Hepatic stellate cell (primary cell): ENCODE data around the gene SPDYE2.
"Not testable (repeated sequence)": the region's sequence is repeated elsewhere in the genome, so short reads cannot be mapped to it uniquely, and the experiment has no call there.

Experiments
- DNase-seq: peaks from one replicate; pipeline ENCODE4 v3.0.0; 2011; ENCODE audit warnings: low spot score

The SPDYE2 gene

GRCh38 chr7:102540604-102541003 lies 10.4 kb upstream of the SPDYE2 start:
- not testable (repeated sequence) for DNase-seq

GRCh38 chr7:102542083-102542482 lies 8.9 kb upstream of the SPDYE2 start:
- DNase-seq = not testable (repeated sequence)

- DNase-seq = not testable (repeated sequence)
Measured at GRCh38 chr7:102542771-102543170, 8.3 kb upstream of the SPDYE2 start.

DNA sequence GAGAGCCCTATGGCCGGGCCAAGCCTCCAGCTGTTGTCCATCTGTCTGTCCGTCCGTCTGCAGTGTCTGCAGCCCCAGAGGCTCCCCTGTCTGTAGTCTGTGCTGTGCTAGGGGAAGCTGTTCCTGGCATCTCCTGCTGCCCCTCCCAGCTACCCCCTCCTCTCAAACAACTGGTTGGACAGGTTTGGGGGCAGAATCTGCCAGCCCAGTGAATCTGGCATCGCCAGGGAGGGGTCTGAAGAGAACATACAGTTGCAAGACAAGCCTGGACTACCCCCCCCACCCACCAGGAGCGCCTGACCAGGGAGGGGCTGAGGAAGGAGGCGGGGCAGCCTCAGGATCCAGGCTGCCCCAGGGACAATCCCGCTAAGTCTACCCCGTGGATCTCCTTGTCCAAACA lies 7.4 kb upstream of the SPDYE2 start, which contains the start of gene UPK3BL2:
TSS of gene UPK3BL2 (minus strand) at position 101 of the 400 bp plus-strand sequence. CDS start at position 41, 60 bp downstream.
- not testable (repeated sequence) for DNase-seq

GRCh38 chr7:102544372-102544771 lies 6.7 kb upstream of the SPDYE2 start:
- DNase-seq = not testable (repeated sequence)

- not testable (repeated sequence) for DNase-seq
Measured at GRCh38 chr7:102545288-102545687, 5.7 kb upstream of the SPDYE2 start.

DNA sequence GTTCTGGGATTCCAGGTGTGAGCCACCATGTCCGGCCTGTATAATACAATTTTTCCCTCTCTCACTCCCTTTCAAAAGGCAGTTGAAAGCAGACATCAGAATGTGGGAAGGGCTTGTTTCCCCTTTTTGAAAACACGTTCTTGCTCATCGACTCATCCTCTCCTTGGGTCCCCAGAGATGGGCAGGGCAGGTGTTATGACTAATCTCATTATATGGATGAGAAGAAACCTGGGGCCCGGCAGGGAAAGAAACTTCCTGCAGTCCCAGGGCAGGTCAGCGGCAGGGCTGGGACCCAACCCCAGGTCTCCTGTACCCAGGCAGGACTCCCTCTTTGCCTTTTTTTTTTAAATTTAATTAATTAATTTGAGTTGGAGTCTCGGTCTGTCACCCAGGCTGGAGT lies 4.7 kb upstream of the SPDYE2 start:
- not testable (repeated sequence) for DNase-seq

- DNase-seq = not testable (repeated sequence)
Measured at GRCh38 chr7:102568620-102569019, 17.6 kb downstream of the SPDYE2 start.

DNA sequence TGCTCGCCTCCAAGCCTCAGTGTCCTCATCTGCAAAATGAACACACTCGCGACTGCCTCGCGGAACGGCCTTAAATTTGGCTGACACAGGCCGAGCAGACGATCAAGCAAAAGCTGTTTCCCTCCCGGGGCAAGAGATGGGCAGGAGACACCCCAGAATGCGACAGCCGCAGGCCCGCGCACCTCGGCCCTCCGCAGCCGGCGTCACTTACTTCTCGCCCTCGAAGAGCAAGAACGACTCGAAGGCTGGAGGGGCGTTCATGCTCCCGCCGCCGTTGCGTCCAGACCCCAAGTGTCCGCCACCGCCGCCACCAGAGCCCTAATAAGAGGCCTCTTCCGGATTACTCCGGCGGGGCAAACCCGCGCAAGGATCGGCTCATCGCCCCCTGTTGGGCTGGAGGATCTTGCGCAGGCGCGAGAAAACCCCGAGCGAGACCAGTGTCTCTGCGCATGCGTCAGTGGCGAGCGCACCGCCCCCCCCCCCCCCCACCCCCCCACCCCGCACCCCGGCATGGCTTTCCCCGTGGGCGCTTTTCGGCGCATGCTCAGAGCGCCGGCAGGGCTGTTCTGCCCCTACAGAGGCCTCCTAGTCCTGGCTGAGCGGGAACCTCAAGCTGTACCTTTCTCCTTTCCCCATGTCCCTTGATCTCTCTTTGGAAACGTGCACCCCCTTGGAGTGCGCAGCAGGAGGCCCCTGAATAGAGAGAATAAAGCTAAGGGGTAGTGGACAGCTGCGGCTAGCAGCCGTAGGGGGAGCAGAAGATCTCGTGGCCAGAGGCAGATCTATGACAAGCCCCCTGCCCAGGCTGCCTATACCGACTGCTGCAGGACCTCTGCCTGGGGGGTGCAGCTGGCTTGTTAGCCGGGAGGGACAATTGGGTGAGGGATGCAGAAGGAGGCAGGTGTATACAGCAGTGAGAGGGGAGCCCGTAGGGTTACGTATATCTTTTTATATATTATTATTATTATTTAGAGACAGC lies 21.5 kb downstream of the SPDYE2 start, which contains the start of gene POLR2J3:
TSS of gene POLR2J3 (minus strand) at position 323 of the 979 bp plus-strand sequence. CDS start at position 261, 62 bp downstream.
- DNase-seq = not testable (repeated sequence)

DNA sequence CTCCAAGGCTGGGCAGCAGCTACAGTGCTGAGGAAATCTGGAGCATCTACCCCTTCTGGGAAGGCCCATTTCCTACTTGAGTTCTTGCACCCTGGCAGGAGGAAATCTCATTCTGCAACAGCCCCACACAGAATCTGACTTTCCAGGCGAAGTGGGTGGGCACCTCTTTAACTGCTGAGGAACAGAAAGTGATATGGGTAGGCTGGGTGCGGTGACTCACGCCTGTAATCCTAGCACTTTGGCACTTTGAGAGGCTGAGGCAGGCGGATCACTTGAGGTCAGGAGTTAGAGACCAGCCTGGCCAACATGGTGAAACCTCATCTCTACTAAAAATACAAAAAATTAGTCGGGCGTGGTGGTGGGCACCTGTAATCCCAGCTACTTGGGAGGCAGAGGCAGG lies 23.6 kb downstream of the SPDYE2 start:
- DNase-seq = not testable (repeated sequence)

- not testable (repeated sequence) for DNase-seq
Measured at GRCh38 chr7:102576363-102576762, 25.3 kb downstream of the SPDYE2 start.

- DNase-seq = not testable (repeated sequence)
Measured at GRCh38 chr7:102577315-102578240, 26.6 kb downstream of the SPDYE2 start.

DNA sequence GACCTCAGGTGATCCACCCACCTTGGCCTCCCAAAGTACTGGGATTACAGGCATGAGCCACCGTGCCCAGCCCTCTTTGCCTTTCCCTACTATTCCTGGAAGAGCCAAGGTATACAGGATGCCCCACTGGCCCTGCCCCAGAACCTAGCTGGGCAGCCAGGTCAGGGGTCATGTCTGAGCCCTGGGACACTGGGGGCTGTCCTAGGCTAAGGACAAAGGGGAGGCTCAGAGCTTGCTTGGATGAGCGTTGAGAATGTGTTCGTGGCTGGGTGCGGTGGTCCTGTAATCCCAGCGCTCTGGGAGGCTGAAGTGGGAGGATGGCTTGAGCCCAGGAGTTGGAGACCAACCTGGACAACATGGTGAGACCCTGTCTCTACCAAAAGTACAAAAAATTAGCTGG lies 27.5 kb downstream of the SPDYE2 start:
- not testable (repeated sequence) for DNase-seq

DNA sequence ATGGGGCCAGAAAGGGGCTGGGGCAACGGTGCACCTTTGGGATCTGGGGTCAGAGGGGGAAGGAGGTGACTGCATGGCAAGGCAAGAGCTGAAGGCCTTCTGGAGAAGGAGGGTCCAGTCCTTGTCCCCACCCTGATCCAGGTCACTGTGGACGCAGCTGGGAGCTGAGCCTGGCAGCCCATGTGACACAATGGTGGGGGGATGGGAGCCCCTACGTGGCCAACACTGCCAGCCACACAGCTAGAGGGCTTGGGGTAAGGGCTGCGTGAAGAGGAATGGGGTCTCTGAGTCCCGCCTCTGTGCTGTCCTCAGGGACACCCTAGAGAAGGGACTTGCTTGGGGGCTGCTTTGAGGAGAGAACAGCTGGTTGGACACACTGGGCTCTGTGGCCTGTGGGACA lies 30.7 kb downstream of the SPDYE2 start:
- DNase-seq = not testable (repeated sequence)

DNA sequence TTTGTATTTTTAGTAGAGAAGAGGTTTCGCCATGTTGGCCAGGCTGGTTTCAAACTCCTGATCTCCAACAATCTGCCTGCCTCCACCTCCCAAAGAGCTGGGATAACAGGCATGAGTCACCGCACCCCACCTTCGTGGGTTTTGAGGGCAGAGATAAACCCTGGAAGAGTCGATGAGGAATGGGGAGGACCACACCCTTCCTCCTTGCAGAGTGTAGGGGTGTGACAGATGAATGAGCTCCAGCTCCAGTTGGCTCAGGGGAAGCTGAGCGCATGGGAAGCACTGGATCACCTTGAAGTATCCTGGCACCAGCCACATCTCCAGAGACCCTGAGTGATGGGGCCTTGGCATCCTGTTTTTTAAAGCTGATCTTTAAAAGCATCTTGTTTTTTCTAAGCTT lies 32.5 kb downstream of the SPDYE2 start:
- DNase-seq = not testable (repeated sequence)

DNA sequence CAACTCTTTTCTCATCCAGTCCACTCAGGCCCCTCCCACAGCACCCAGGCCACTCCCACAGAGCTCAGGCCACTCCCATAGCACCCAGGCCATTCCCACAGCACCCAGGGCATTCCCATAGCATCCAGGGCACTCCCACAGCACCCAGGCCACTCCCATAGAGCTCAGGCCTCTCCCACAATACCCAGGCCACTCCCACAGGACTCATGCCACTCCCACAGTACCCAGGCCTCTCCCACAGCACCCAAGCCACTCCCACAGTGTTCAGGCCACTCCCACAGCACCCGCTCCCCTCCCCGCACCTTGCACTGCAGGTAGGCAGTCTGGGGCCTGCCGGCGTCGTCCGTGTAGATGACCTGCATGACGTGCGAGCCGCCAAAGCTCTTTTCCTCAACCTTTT lies 38.8 kb downstream of the SPDYE2 start:
- DNase-seq = not testable (repeated sequence)

DNA sequence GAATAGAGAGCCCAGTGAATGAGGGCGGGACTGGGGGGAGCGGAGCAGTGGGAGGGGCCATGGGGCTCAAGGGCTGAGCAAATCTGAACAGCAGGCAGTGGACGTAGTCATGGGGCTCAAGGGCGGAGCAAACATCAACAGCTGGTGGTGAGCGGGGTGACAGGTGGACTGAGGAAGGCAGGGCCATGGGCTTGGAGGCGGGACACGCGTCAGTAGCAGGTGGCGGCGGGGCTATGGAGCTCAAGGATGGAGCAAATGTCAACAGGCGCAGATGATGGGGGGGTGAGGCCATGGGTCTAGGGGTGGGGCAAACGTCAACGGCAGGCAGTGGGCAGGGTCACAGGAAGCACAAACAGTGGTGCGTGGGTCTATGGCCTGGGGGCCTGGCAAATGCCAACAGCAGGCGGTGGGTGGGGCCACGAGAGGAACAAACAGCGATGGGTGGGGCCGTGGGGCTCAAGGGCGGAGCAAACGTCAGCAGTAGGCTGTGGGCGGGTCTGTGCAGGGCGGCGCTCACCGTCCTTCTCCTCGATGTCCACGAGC lies 41.5 kb downstream of the SPDYE2 start:
- not testable (repeated sequence) for DNase-seq

DNA sequence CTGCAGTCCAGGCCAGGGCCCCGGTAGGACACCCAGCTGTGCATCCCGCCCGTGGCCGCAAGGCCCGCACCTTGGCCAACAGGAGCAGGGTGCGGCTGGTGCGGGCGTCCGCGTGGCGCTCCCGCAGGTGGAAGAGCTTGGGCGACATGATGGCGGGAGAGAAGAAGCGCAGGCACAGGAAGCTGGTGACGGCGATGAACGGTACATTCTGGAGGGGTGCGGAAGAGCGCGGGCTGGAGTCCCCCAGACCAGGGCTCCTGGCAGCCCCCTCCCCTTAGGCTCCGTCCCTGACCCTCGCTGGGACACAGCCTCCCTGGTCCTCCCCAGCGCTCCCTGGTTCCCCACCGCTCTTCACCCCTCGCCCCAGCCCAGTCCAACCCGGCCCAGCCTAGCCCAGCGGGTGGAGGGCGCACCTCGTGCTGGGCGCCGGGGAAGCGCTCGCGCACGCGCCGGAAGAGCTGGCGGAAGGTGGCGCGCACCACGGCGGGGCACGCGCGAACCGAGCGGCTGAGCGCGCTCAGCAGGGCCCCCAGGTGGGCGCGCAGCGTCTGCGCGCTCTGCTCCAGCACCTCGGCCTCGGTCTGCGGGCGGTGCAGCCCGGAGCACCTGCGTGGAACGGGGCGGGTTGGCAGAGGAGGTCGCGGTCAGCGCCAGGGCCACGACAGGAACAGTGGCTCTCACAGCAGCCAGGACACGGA lies 42.8 kb downstream of the SPDYE2 start:
- DNase-seq = not testable (repeated sequence)

DNA sequence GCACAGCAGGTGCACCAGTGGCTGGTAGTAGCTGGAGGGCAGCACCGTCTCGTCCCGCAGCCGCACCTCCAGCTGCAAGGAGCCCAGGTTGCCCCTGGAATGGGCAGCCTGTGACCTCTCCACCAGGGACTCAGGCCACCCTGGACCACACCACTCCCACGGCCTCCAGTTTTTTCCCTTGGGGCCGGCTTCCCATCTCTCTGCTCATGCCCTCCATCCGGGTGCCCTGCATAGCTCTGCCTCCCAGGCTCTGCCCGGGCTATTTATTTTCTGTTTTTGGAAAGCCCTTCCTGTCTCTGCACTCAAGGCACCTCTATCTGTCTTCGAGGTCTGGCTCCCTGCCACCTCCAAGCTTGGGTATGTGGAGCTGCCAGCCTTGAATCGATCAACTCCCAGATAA lies 45.0 kb downstream of the SPDYE2 start:
- DNase-seq = not testable (repeated sequence)

DNA sequence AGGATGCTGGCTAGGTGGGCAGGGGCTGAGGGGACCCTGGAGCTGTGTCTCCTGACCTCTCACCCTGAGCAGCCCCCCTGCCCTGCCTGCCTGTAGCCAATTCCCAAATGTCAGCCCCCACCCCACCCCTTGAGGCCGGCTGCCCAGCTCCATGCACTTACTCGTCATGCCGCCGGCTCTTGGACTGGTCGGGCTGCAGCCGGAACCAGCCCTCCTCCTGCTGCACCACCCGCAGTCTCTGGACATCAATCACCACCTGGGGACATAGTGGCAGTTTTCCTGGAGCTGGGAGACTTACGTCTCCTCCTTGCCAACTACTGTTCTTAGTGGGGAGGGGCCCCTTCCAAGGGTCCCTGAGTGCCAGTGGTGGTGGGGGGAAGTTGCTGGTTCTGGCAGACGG lies 48.7 kb downstream of the SPDYE2 start:
- DNase-seq = not testable (repeated sequence)

- DNase-seq = not testable (repeated sequence)
Measured at GRCh38 chr7:102602317-102602716, 51.3 kb downstream of the SPDYE2 start.
